IMR-90 (cell line): Measurements from ENCODE around the gene IL12RB1. TPM values are rescaled to one million over a fixed set of nuclear protein-coding genes. Genes with fewer than 3 reads are reported as not detected.

Experiments
- ATAC-seq: fragments of 200-7000 bp; cut with Tn5 transposase; 2 replicates; pipeline ENCODE4 v1.9.1; 2020; ENCODE audit warnings: low read depth, mild to moderate bottlenecking, moderate library complexity
- BruUV-seq: library from RNA; stranded (reverse); fragments of 400-500 nt; replicated peaks from 2 replicates; lab custom pipeline; 2021; lab: Mats Ljungman, UMichigan
- CTCF ChIA-PET: fragments of 300-600 bp; formaldehyde crosslinking; extraction: SDS; loops from one replicate; lab custom pipeline; 2021; ENCODE audit warnings: antibody characterized with exemption; lab: Yijun Ruan, JAX
- POLR2A ChIA-PET: fragments of 300-600 bp; sonication (Branson Sonifier 250); formaldehyde crosslinking; loops from one replicate; lab custom pipeline; 2022; ENCODE audit warnings: antibody characterized with exemption; ENCODE audit not compliant: unreplicated experiment; lab: Charles Lee
- DNase-seq: peaks from one replicate; pipeline ENCODE4 v3.0.0; 2013
- H2AFZ ChIP-seq: replicated peaks from 2 replicates; pipeline ENCODE3; 2013; ENCODE audit warnings: low read length, mild to moderate bottlenecking; ENCODE audit not compliant: poor library complexity
- H2AK5ac ChIP-seq: 2 replicates; pipeline ENCODE4 v1.6.1; 2013; ENCODE audit warnings: low read depth, low read length, inconsistent platforms
- H2AK9ac ChIP-seq: replicated peaks from 2 replicates; pipeline ENCODE3; 2013; ENCODE audit warnings: mild to moderate bottlenecking, low read depth, low read length, moderate library complexity; ENCODE audit not compliant: poor library complexity
- H2BK120ac ChIP-seq: 2 replicates; pipeline ENCODE4 v1.6.1; 2013; ENCODE audit warnings: low read depth, low read length, inconsistent platforms
- H2BK15ac ChIP-seq: 3 replicates; pipeline ENCODE4 v1.6.1; 2013; ENCODE audit warnings: low read depth, low read length, inconsistent platforms
- H2BK20ac ChIP-seq: 2 replicates; pipeline ENCODE4 v1.6.1; 2013; ENCODE audit warnings: low read depth, mild to moderate bottlenecking, inconsistent platforms, low read length, moderate library complexity
- H2BK5ac ChIP-seq: 2 replicates; pipeline ENCODE4 v1.6.1; 2013; ENCODE audit warnings: mild to moderate bottlenecking, low read depth, low read length, inconsistent platforms; ENCODE audit not compliant: poor library complexity, severe bottlenecking
- H3K14ac ChIP-seq: replicated peaks from 2 replicates; pipeline ENCODE4 v1.6.1; 2013; ENCODE audit warnings: low read depth, low read length, inconsistent platforms
- H3K18ac ChIP-seq: 2 replicates; pipeline ENCODE4 v1.6.1; 2013; ENCODE audit warnings: low read depth, low read length, control low read depth
- H3K23ac ChIP-seq: 2 replicates; pipeline ENCODE4 v1.6.1; 2013; ENCODE audit warnings: low read depth, low read length, inconsistent platforms
- H3K27ac ChIP-seq: 2 replicates; pipeline ENCODE4 v1.5.1; 2013; ENCODE audit warnings: mild to moderate bottlenecking, control low read depth, low read length; ENCODE audit not compliant: insufficient read depth
- H3K27me3 ChIP-seq: 2 replicates; pipeline ENCODE4 v1.6.1; 2013; ENCODE audit warnings: low read length; ENCODE audit not compliant: control insufficient read depth, insufficient read depth
- H3K36me3 ChIP-seq: 2 replicates; pipeline ENCODE4 v1.6.1; 2013; ENCODE audit warnings: low read length, mixed read lengths; ENCODE audit not compliant: control insufficient read depth, insufficient read depth
- H3K4ac ChIP-seq: 2 replicates; pipeline ENCODE4 v1.6.1; 2013; ENCODE audit warnings: low read depth, low read length, inconsistent platforms
- H3K4me1 ChIP-seq: 2 replicates; pipeline ENCODE4 v1.6.1; 2013; ENCODE audit warnings: low read length, mixed read lengths; ENCODE audit not compliant: control insufficient read depth, insufficient read depth
- H3K4me2 ChIP-seq: 2 replicates; pipeline ENCODE4 v1.6.1; 2013; ENCODE audit warnings: low read depth, mild to moderate bottlenecking, control low read depth, low read length, moderate library complexity
- H3K4me3 ChIP-seq: 2 replicates; pipeline ENCODE4 v1.5.1; 2013; ENCODE audit warnings: low read depth, mild to moderate bottlenecking, control low read depth, low read length, moderate library complexity; ENCODE audit not compliant: insufficient read depth
- H3K56ac ChIP-seq: 2 replicates; pipeline ENCODE4 v1.6.1; 2013; ENCODE audit warnings: low read length, inconsistent platforms; ENCODE audit not compliant: insufficient read depth; ENCODE audit errors: extremely low read depth
- H3K79me1 ChIP-seq, 2 experiments: 2 replicates each; pipeline ENCODE4 v1.6.1; 2013; ENCODE audit warnings: low read length in 2 of 2, inconsistent platforms in 1 of 2, low read depth in 1 of 2
- H3K9ac ChIP-seq: 2 replicates; pipeline ENCODE4 v1.6.1; 2013; ENCODE audit warnings: low read depth, low read length, control low read depth
- H3K9me1 ChIP-seq: 2 replicates; pipeline ENCODE4 v1.6.1; 2013; ENCODE audit warnings: low read length, inconsistent platforms; ENCODE audit not compliant: insufficient read depth
- H3K9me3 ChIP-seq: 2 replicates; pipeline ENCODE4 v1.6.1; 2013; ENCODE audit warnings: low read length; ENCODE audit not compliant: control insufficient read depth, insufficient read depth
- H4K20me1 ChIP-seq: 2 replicates; pipeline ENCODE4 v1.6.1; 2013; ENCODE audit warnings: low read length, inconsistent platforms; ENCODE audit not compliant: insufficient read depth
- H4K5ac ChIP-seq: 2 replicates; pipeline ENCODE4 v1.6.1; 2013; ENCODE audit warnings: mild to moderate bottlenecking, low read depth, low read length, control low read depth
- H4K8ac ChIP-seq, 2 experiments: 2 replicates each; pipeline ENCODE4 v1.6.1; 2013; ENCODE audit warnings: low read depth in 2 of 2, low read length in 2 of 2, control low read depth in 1 of 2, inconsistent platforms in 1 of 2
- H4K91ac ChIP-seq: 2 replicates; pipeline ENCODE4 v1.6.1; 2013; ENCODE audit warnings: low read depth, low read length, inconsistent platforms; ENCODE audit not compliant: insufficient read depth
- CHD1 ChIP-seq: IDR thresholded peaks from 2 replicates; pipeline ENCODE4 v1.6.1; 2012; ENCODE audit warnings: low read depth, low read length, improper control_type of control experiment
- FOS ChIP-seq: fragments of 150-350 bp; IDR thresholded peaks from 2 replicates; pipeline ENCODE4 v1.6.1; 2016; ENCODE audit warnings: low read depth, low read length
- MXI1 ChIP-seq: IDR thresholded peaks from 2 replicates; pipeline ENCODE4 v1.6.1; 2012; ENCODE audit warnings: low read depth, mild to moderate bottlenecking, low read length, moderate library complexity, borderline replicate concordance
- RCOR1 ChIP-seq: IDR thresholded peaks from 2 replicates; pipeline ENCODE4 v1.6.1; 2012; ENCODE audit warnings: mild to moderate bottlenecking, low read length, improper control_type of control experiment; ENCODE audit not compliant: insufficient replicate concordance
- RFX5 ChIP-seq: IDR thresholded peaks from 2 replicates; pipeline ENCODE4 v1.8.0; 2012; ENCODE audit warnings: low read depth, mild to moderate bottlenecking, low read length, moderate library complexity
- WGBS, 2 experiments: methylation state at CpG; one replicate each; pipeline versions ENCODE4 v1.1.5 to v1.1.7; 2013; ENCODE audit warnings: missing lambda C conversion rate in 2 of 2; ENCODE audit not compliant: insufficient read length in 1 of 2; ENCODE audit errors: extremely low coverage in 2 of 2; 5-methylcytosine and 5-hydroxymethylcytosine counted together
- dilution Hi-C: fragments of 300-500 bp; cut with HindIII; formaldehyde crosslinking; loops from one replicate; pipeline ENCODE4 v1.14.3; 2018; ENCODE audit warnings: low sequenced_read_pairs; ENCODE audit not compliant: unreplicated experiment
- in situ Hi-C: fragments of 300-500 bp; cut with MboI; formaldehyde crosslinking; loops from 3 replicates; pipeline ENCODE4 v1.14.3; 2019; ENCODE audit warnings: low sequenced_read_pairs, inconsistent platforms, mixed read lengths
- intact Hi-C: fragments of 100-400 bp; cut with micrococcal nuclease; formaldehyde crosslinking; loops from 2 replicates; pipeline ENCODE4 v1.10.0; 2022
- polyA plus RNA-seq, 3 experiments: library from polyadenylated mRNA; depleted of rRNA; stranded (reverse); fragments of >200 nt; gene quantifications; 2 replicates each; pipeline ENCODE4 v1.2.3, GENCODE V29; 2012; ENCODE audit warnings: low replicate concordance in 1 of 3
- total RNA-seq: library from RNA; depleted of rRNA; stranded (reverse); fragments of >200 nt; gene quantifications from 2 replicates; pipeline ENCODE4 v1.2.3, GENCODE V29; 2012
- TF ChIP-seq, protein P1 (sequence below): fragments of 150-350 bp; IDR thresholded peaks from 2 replicates; pipeline ENCODE4 v1.6.1; 2017; ENCODE audit warnings: mild to moderate bottlenecking, antibody characterized with exemption, low read length, low read depth
- TF ChIP-seq, protein P2 (sequence below): conservative IDR thresholded peaks from 2 replicates; pipeline ENCODE4 v1.5.1; 2012; ENCODE audit warnings: mild to moderate bottlenecking, low read depth, low read length, improper control_type of control experiment
- TF ChIP-seq, protein P3 (sequence below): fragments of 150-350 bp; IDR thresholded peaks from 2 replicates; pipeline ENCODE4 v1.6.1; 2016; ENCODE audit warnings: low read depth, mild to moderate bottlenecking, low read length, moderate library complexity, borderline replicate concordance

The IL12RB1 gene
- total and polyA plus RNA-seq, 2 of the 4 experiments (the other 2 are of a cell fraction), result not detected

DNA sequence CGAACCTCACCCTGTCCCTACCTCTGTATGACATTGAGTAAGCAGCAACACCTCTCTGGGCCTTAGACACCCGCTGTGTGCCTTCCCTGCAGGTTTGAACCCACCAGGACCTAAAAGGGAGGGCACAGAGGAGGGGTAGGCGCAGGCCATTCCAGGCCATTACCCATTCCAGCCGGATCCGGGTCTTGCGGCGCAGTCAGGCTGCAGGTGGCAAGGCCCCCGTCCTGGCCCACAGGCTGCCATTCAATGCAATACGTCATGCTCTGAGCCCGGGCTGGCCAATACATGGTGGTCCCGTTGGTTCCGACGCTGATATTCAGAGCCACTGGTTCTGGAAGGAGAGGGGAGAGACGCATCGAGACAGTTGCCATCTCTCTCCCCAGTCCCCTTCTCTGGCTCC, 17.4 kb downstream of the IL12RB1 start:
- intact Hi-C loops, result no loop called here
- ChIA-PET CTCF (no interaction called here), POLR2A (no interaction called here)
- Histone ChIP-seq H3K23ac (no peak overlapping the region), H3K36me3 (no peaks in the 10 kb centered on the region), H2BK120ac (no peak overlapping the region), H3K79me1 (no peaks in the 10 kb centered on the region), H3K4ac (no peak overlapping the region), H2BK5ac (no peak overlapping the region), H3K4me1 (no peaks in the 10 kb centered on the region), H3K14ac (no peak overlapping the region), H3K4me2 (no peak overlapping the region), H3K9me3 (no peaks in the 10 kb centered on the region), H4K8ac (no peak overlapping the region), H2AFZ (no peak overlapping the region), H3K27ac (no peak overlapping the region), H4K20me1 (no peaks in the 10 kb centered on the region), H4K91ac (no peak overlapping the region), H3K9me1 (no peaks in the 10 kb centered on the region), H3K56ac (no peak overlapping the region), H2BK15ac (no peak overlapping the region), H3K27me3 (peaks cover 16% of the 10 kb centered on the region), H2AK9ac (no peak overlapping the region), H3K18ac (no peak overlapping the region), H3K9ac (no peak overlapping the region), H2BK20ac (no peak overlapping the region), H3K4me3 (no peak overlapping the region), H4K5ac (no peak overlapping the region), H2AK5ac (no peak overlapping the region)
- dilution Hi-C loops, result no loop called here
- in situ Hi-C loops, result loop anchor here (25.0 kb wide), 1 partner anchor 132 kb away; the partner anchor contains the start of gene CCDC124
- no TSS peak for BruUV-seq
- 77% methylated on average over 6 of the region's 15 CpGs; no CpG with 5 or more reads in 1 of the 2 experiments for WGBS, 2 experiments
- ATAC-seq, result no peak
- TF ChIP-seq RCOR1, result no peak
- TF ChIP-seq RFX5, result no peak
- TF ChIP-seq, protein P1, sequence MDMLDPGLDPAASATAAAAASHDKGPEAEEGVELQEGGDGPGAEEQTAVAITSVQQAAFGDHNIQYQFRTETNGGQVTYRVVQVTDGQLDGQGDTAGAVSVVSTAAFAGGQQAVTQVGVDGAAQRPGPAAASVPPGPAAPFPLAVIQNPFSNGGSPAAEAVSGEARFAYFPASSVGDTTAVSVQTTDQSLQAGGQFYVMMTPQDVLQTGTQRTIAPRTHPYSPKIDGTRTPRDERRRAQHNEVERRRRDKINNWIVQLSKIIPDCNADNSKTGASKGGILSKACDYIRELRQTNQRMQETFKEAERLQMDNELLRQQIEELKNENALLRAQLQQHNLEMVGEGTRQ, result no peak
- no peak for TF ChIP-seq FOS
- no peak for TF ChIP-seq MXI1
- TF ChIP-seq CHD1, result no peak
- TF ChIP-seq, protein P2, sequence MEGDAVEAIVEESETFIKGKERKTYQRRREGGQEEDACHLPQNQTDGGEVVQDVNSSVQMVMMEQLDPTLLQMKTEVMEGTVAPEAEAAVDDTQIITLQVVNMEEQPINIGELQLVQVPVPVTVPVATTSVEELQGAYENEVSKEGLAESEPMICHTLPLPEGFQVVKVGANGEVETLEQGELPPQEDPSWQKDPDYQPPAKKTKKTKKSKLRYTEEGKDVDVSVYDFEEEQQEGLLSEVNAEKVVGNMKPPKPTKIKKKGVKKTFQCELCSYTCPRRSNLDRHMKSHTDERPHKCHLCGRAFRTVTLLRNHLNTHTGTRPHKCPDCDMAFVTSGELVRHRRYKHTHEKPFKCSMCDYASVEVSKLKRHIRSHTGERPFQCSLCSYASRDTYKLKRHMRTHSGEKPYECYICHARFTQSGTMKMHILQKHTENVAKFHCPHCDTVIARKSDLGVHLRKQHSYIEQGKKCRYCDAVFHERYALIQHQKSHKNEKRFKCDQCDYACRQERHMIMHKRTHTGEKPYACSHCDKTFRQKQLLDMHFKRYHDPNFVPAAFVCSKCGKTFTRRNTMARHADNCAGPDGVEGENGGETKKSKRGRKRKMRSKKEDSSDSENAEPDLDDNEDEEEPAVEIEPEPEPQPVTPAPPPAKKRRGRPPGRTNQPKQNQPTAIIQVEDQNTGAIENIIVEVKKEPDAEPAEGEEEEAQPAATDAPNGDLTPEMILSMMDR, result no peak
- TF ChIP-seq, protein P3, sequence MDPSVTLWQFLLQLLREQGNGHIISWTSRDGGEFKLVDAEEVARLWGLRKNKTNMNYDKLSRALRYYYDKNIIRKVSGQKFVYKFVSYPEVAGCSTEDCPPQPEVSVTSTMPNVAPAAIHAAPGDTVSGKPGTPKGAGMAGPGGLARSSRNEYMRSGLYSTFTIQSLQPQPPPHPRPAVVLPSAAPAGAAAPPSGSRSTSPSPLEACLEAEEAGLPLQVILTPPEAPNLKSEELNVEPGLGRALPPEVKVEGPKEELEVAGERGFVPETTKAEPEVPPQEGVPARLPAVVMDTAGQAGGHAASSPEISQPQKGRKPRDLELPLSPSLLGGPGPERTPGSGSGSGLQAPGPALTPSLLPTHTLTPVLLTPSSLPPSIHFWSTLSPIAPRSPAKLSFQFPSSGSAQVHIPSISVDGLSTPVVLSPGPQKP, result no peak
- DNase-seq, result no peak
